ENCODE data around the gene KIAA1143. TPM values are rescaled to one million over a fixed set of nuclear protein-coding genes. Genes with fewer than 3 reads are reported as not detected.

The KIAA1143 gene
- total RNA-seq, 1 experiment from 2014 or later: 29.0 TPM

DNA sequence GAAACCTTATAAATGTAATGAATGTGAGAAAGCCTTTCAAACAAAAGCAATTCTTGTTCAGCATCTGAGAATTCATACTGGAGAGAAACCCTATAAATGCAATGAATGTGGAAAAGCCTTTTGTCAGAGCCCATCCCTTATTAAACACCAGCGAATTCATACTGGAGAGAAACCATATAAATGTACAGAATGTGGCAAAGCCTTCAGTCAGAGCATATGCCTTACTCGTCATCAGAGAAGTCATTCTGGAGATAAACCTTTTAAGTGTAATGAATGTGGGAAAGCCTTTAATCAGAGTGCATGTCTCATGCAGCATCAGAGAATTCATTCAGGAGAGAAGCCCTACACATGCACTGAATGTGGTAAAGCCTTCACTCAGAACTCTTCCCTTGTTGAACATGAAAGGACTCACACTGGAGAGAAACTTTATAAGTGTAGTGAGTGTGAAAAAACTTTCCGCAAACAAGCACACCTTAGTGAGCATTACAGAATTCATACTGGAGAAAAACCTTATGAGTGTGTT lies 26.7 kb downstream of the KIAA1143 start:
- H3K4me1 Mint-ChIP-seq (ENCODE audit: low read depth, unreplicated experiment): no peaks in the 10 kb centered on the region
- H3K9me3 Mint-ChIP-seq (ENCODE audit: unreplicated experiment): peaks cover 46% of the 10 kb centered on the region
- Histone ChIP-seq H3K36me3 (ENCODE audit: control insufficient read depth, insufficient read depth, low read length) (peaks cover 2% of the 10 kb centered on the region; the same call in 1 of the 2 replicates), H3K4me3 (ENCODE audit: low read depth, low read length) (no peak overlapping the region), H3K9me3 (peaks cover 47% of the 10 kb centered on the region), H3K27me3 (replicated peaks; ENCODE audit: control insufficient read depth, insufficient read depth, low read length) (no peaks in the 10 kb centered on the region), H3K4me1 (no peaks in the 10 kb centered on the region; the same call in 1 of the 2 replicates)
- H3K36me3 Mint-ChIP-seq (ENCODE audit: insufficient read depth, unreplicated experiment): peaks cover 11% of the 10 kb centered on the region
- no peak overlapping the region for H3K4me3 Mint-ChIP-seq (ENCODE audit: unreplicated experiment)
- ChIA-PET CTCF (no interaction called here), POLR2A (no interaction called here)
- BruUV-seq (replicated peaks): no TSS peak
- no peak for DNase-seq
- no peaks in the 10 kb centered on the region for H3K27me3 Mint-ChIP-seq (ENCODE audit: insufficient read depth, unreplicated experiment)
- intact Hi-C loops (cut with micrococcal nuclease; ENCODE audit: unreplicated experiment): no loop called here
- TF ChIP-seq, protein P1, sequence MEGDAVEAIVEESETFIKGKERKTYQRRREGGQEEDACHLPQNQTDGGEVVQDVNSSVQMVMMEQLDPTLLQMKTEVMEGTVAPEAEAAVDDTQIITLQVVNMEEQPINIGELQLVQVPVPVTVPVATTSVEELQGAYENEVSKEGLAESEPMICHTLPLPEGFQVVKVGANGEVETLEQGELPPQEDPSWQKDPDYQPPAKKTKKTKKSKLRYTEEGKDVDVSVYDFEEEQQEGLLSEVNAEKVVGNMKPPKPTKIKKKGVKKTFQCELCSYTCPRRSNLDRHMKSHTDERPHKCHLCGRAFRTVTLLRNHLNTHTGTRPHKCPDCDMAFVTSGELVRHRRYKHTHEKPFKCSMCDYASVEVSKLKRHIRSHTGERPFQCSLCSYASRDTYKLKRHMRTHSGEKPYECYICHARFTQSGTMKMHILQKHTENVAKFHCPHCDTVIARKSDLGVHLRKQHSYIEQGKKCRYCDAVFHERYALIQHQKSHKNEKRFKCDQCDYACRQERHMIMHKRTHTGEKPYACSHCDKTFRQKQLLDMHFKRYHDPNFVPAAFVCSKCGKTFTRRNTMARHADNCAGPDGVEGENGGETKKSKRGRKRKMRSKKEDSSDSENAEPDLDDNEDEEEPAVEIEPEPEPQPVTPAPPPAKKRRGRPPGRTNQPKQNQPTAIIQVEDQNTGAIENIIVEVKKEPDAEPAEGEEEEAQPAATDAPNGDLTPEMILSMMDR (IDR thresholded peaks at IDR 0.05; ENCODE audit: insufficient read depth in 1 of 2, low read depth in 1 of 2, low read length in 1 of 2, severe bottlenecking in 1 of 2, unreplicated experiment in 1 of 2): no peak
- no peak overlapping the region for H3K27ac Mint-ChIP-seq (ENCODE audit: unreplicated experiment)

DNA sequence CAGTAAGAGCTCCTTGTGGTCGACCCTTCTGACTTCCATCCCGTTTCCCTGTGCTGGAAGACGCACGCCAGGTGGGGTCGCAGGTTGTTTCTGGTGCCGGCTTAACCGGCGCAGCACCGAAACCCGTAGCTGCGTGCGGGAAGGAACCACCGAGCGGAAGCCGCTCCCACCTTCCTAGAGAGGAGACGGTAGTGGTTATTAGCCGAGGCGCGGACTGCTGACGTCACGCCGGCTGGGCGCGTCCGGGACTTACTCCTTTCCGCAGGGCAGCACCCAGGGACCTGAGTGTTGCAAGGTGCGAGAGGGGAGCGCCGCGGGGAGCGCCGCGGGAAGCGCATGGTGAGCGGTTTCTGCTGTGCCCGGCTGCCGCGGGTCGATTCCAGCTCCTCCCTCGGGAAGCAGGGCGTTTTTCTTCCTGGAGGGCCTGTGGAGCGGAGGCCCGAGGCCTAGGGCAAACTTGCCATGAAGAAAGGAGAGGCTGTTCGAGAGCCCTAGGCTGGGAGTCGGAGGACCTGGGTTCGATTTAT lies 32.0 kb downstream of the KIAA1143 start, which contains the start of gene ZNF501:
Gene ZNF501, plus strand, starts transcription at position 252 of the 527 bp plus-strand sequence. CDS start 4,787 bp downstream, outside the sequence.
- TF ChIP-seq, protein P1 (IDR thresholded peaks at IDR 0.05; ENCODE audit: insufficient read depth in 1 of 2, low read depth in 1 of 2, low read length in 1 of 2, severe bottlenecking in 1 of 2, unreplicated experiment in 1 of 2): peak in 1 of 2 experiments; percentile 16
- peak within 1 kb of the TSS; percentile 83 for H3K4me3 ChIP-seq (ENCODE audit: low read depth, low read length)
- no peaks in the 10 kb centered on the region for H3K27me3 ChIP-seq (replicated peaks; ENCODE audit: control insufficient read depth, insufficient read depth, low read length)
- ChIA-PET POLR2A (interaction anchor here (0.6 to 1.1 kb wide), 4 partner anchors 17 to 246 kb away, joined by 3 to 6 read pairs (median 4); partner anchors contain the start of genes KIAA1143, KIF15, ZDHHC3 and ZNF502), CTCF (interaction anchor here (0.5 to 1.2 kb wide), 2 partner anchors 17 to 1028 kb away, joined by 4 to 5 read pairs; partner anchors contain the start of gene ZNF502)
- Mint-ChIP-seq H3K36me3 (ENCODE audit: insufficient read depth, unreplicated experiment) (peaks cover 25% of the 10 kb centered on the region), H3K27me3 (ENCODE audit: insufficient read depth, unreplicated experiment) (no peaks in the 10 kb centered on the region), H3K9me3 (ENCODE audit: unreplicated experiment) (peaks cover 44% of the 10 kb centered on the region), H3K4me1 (ENCODE audit: low read depth, unreplicated experiment) (no peaks in the 10 kb centered on the region), H3K27ac (ENCODE audit: unreplicated experiment) (peak within 1 kb of the TSS; percentile 97), H3K4me3 (ENCODE audit: unreplicated experiment) (peak within 1 kb of the TSS; percentile 96)
- H3K9me3 ChIP-seq: peaks cover 45% of the 10 kb centered on the region
- intact Hi-C loops (cut with micrococcal nuclease; ENCODE audit: unreplicated experiment): loop anchor here (1.0 kb wide), 2 partner anchors 17 to 32 kb away; partner anchors contain the start of genes KIAA1143, KIF15 and ZNF502
- no peaks in the 10 kb centered on the region; the same call in 1 of the 2 replicates for H3K4me1 ChIP-seq
- H3K36me3 ChIP-seq (ENCODE audit: control insufficient read depth, insufficient read depth, low read length): peaks cover 2% of the 10 kb centered on the region; the same call in 1 of the 2 replicates
- no TSS peak for BruUV-seq (replicated peaks)
- peak; percentile 94 to 95 for DNase-seq

DNA sequence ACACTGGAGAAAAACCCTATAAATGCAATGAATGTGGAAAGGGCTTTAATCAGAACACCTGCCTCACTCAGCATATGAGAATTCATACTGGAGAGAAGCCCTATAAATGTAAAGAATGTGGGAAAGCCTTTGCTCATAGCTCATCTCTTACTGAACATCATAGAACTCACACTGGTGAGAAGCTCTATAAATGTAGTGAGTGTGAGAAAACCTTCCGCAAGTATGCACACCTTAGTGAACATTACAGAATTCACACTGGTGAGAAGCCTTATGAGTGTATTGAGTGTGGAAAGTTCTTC lies 39.4 kb downstream of the KIAA1143 start:
- intact Hi-C loops (cut with micrococcal nuclease; ENCODE audit: unreplicated experiment): no loop called here
- Mint-ChIP-seq H3K27me3 (ENCODE audit: insufficient read depth, unreplicated experiment) (no peaks in the 10 kb centered on the region), H3K4me1 (ENCODE audit: low read depth, unreplicated experiment) (no peaks in the 10 kb centered on the region), H3K27ac (ENCODE audit: unreplicated experiment) (no peak overlapping the region), H3K9me3 (ENCODE audit: unreplicated experiment) (peaks cover 47% of the 10 kb centered on the region), H3K4me3 (ENCODE audit: unreplicated experiment) (no peak overlapping the region), H3K36me3 (ENCODE audit: insufficient read depth, unreplicated experiment) (peaks cover 27% of the 10 kb centered on the region)
- no peaks in the 10 kb centered on the region for H3K4me1 ChIP-seq
- H3K36me3 ChIP-seq (ENCODE audit: control insufficient read depth, insufficient read depth, low read length): no peaks in the 10 kb centered on the region
- peaks cover 30% of the 10 kb centered on the region for H3K9me3 ChIP-seq
- POLR2A ChIA-PET: no interaction called here
- CTCF ChIA-PET: no interaction called here
- H3K4me3 ChIP-seq (ENCODE audit: low read depth, low read length): no peak overlapping the region
- DNase-seq: no peak
- BruUV-seq (replicated peaks): no TSS peak
- TF ChIP-seq, protein P1 (IDR thresholded peaks at IDR 0.05; ENCODE audit: insufficient read depth in 1 of 2, low read depth in 1 of 2, low read length in 1 of 2, severe bottlenecking in 1 of 2, unreplicated experiment in 1 of 2): no peak
- H3K27me3 ChIP-seq (replicated peaks; ENCODE audit: control insufficient read depth, insufficient read depth, low read length): no peaks in the 10 kb centered on the region

Measured in Caco-2 (cell line).